Measurements from ENCODE around the gene CENATAC. TPM values are rescaled to one million over a fixed set of nuclear protein-coding genes. Genes with fewer than 3 reads are reported as not detected.

CENATAC gene
- total RNA-seq, 1 donor from 2014 or later = 31.6 TPM

- Mint-ChIP-seq H3K27me3 (ENCODE audit: unreplicated experiment) (no peaks in the 10 kb centered on the region), H3K4me1 (ENCODE audit: unreplicated experiment) (peaks cover 23% of the 10 kb centered on the region), H3K36me3 (ENCODE audit: unreplicated experiment) (peaks cover 18% of the 10 kb centered on the region), H3K27ac (ENCODE audit: unreplicated experiment) (no peak overlapping the region), H3K9me3 (ENCODE audit: unreplicated experiment) (no peaks in the 10 kb centered on the region), H3K4me3 (ENCODE audit: unreplicated experiment) (no peak overlapping the region)
- DNase-seq (ENCODE audit: extremely low spot score, unreplicated experiment) = no peak
- TF ChIP-seq CTCF (IDR thresholded peaks at IDR 0.05) = no peak
Measured at GRCh38 chr11:119025541-119025940, 27.6 kb downstream of the CENATAC start.

GRCh38 chr11:119025978-119026766, 28.2 kb downstream of the CENATAC start:
- Mint-ChIP-seq H3K27ac (ENCODE audit: unreplicated experiment) (no peak overlapping the region), H3K9me3 (ENCODE audit: unreplicated experiment) (no peaks in the 10 kb centered on the region), H3K36me3 (ENCODE audit: unreplicated experiment) (peaks cover 18% of the 10 kb centered on the region)

GRCh38 chr11:119026970-119027369, 29.0 kb downstream of the CENATAC start:
- H3K27me3 Mint-ChIP-seq (ENCODE audit: unreplicated experiment) = no peaks in the 10 kb centered on the region

More at GRCh38 chr11:119025978-119026766, 28.2 kb downstream of the CENATAC start:
- Mint-ChIP-seq H3K4me3 (ENCODE audit: unreplicated experiment) (no peak overlapping the region), H3K4me1 (ENCODE audit: unreplicated experiment) (peaks cover 22% of the 10 kb centered on the region), H3K27me3 (ENCODE audit: unreplicated experiment) (no peaks in the 10 kb centered on the region)
- DNase-seq (ENCODE audit: extremely low spot score, unreplicated experiment) = no peak
- no peak for TF ChIP-seq CTCF (IDR thresholded peaks at IDR 0.05)

GRCh38 chr11:119027561-119028345, 29.8 kb downstream of the CENATAC start:
- Mint-ChIP-seq H3K27me3 (ENCODE audit: unreplicated experiment) (no peaks in the 10 kb centered on the region), H3K4me1 (ENCODE audit: unreplicated experiment) (peaks cover 19% of the 10 kb centered on the region), H3K36me3 (ENCODE audit: unreplicated experiment) (peaks cover 12% of the 10 kb centered on the region), H3K27ac (ENCODE audit: unreplicated experiment) (no peak overlapping the region), H3K4me3 (ENCODE audit: unreplicated experiment) (no peak overlapping the region), H3K9me3 (ENCODE audit: unreplicated experiment) (no peaks in the 10 kb centered on the region)
- DNase-seq (ENCODE audit: extremely low spot score, unreplicated experiment) = no peak
- TF ChIP-seq CTCF (IDR thresholded peaks at IDR 0.05) = no peak

More at GRCh38 chr11:119026970-119027369, 29.0 kb downstream of the CENATAC start:
- Mint-ChIP-seq H3K9me3 (ENCODE audit: unreplicated experiment) (no peaks in the 10 kb centered on the region), H3K27ac (ENCODE audit: unreplicated experiment) (no peak overlapping the region), H3K4me3 (ENCODE audit: unreplicated experiment) (no peak overlapping the region), H3K36me3 (ENCODE audit: unreplicated experiment) (peaks cover 13% of the 10 kb centered on the region), H3K4me1 (ENCODE audit: unreplicated experiment) (peaks cover 19% of the 10 kb centered on the region)
- no peak for TF ChIP-seq CTCF (IDR thresholded peaks at IDR 0.05)
- DNase-seq (ENCODE audit: extremely low spot score, unreplicated experiment) = no peak

Measured in osteocyte (in vitro differentiated cells).